ENCODE data around the gene TRPV3. TPM values are rescaled to one million over a fixed set of nuclear protein-coding genes. Genes with fewer than 3 reads are reported as not detected.

Gene TRPV3
- total and polyA plus RNA-seq, 3 donors from 2014 or later = 6.6 to 37.2 (median 19.8) TPM

GRCh38 chr17:3503285-3503684, 54.3 kb downstream of the TRPV3 start:
- no peaks in the 10 kb centered on the region for H3K36me3 ChIP-seq (ENCODE audit: low read depth, missing control alignments)
- no peaks in the 10 kb centered on the region for H3K9me3 ChIP-seq
- no peak overlapping the region for H3K4me3 ChIP-seq
- H3K27me3 ChIP-seq = no peaks in the 10 kb centered on the region
- H3K27ac ChIP-seq = no peak overlapping the region
- H3K4me1 ChIP-seq = no peaks in the 10 kb centered on the region
- intact Hi-C loops (cut with DNase I; ENCODE audit: low total_unique reads) = no loop called here
- DNase-seq = no peak
- 30 to 48% methylated on average over 1 of the region's 1 CpG for WGBS, 2 donors
- TF ChIP-seq POLR2A (IDR thresholded peaks at IDR 0.05) (no peak), CTCF (IDR thresholded peaks at IDR 0.05) (no peak)

GRCh38 chr17:3502466-3502865, 55.1 kb downstream of the TRPV3 start:
- Histone ChIP-seq H3K9me3 (no peaks in the 10 kb centered on the region), H3K4me1 (no peaks in the 10 kb centered on the region), H3K36me3 (ENCODE audit: low read depth, missing control alignments) (no peaks in the 10 kb centered on the region), H3K27ac (no peak overlapping the region), H3K4me3 (no peak overlapping the region), H3K27me3 (no peaks in the 10 kb centered on the region)
- WGBS, 2 donors = 74 to 77% methylated on average over 5 of the region's 5 CpGs
- intact Hi-C loops (cut with DNase I; ENCODE audit: low total_unique reads) = no loop called here
- no peak for TF ChIP-seq CTCF (IDR thresholded peaks at IDR 0.05)
- no peak for TF ChIP-seq POLR2A (IDR thresholded peaks at IDR 0.05)
- DNase-seq = no peak

- WGBS, 2 donors = 70 to 76% methylated on average over 5 of the region's 5 CpGs
- Histone ChIP-seq H3K27me3 (no peaks in the 10 kb centered on the region), H3K4me1 (no peaks in the 10 kb centered on the region), H3K27ac (no peak overlapping the region), H3K36me3 (ENCODE audit: low read depth, missing control alignments) (no peaks in the 10 kb centered on the region), H3K9me3 (no peaks in the 10 kb centered on the region), H3K4me3 (no peak overlapping the region)
- DNase-seq = no peak
- intact Hi-C loops (cut with DNase I; ENCODE audit: low total_unique reads) = no loop called here
- TF ChIP-seq POLR2A (IDR thresholded peaks at IDR 0.05) (no peak), CTCF (IDR thresholded peaks at IDR 0.05) (no peak)
These were observed 56.3 kb downstream of the TRPV3 start for GRCh38 chr17:3501344-3501743.

GRCh38 chr17:3497101-3497500, 60.5 kb downstream of the TRPV3 start:
- 80 to 91% methylated on average over 7 of the region's 7 CpGs for WGBS, 2 donors
- no peaks in the 10 kb centered on the region for H3K36me3 ChIP-seq (ENCODE audit: low read depth, missing control alignments)
- H3K27me3 ChIP-seq = no peaks in the 10 kb centered on the region

More at GRCh38 chr17:3497101-3497500, 60.5 kb downstream of the TRPV3 start:
- H3K27ac ChIP-seq = no peak overlapping the region
- H3K9me3 ChIP-seq = no peaks in the 10 kb centered on the region
- DNase-seq = no peak
- TF ChIP-seq CTCF (IDR thresholded peaks at IDR 0.05) = no peak
- intact Hi-C loops (cut with DNase I; ENCODE audit: low total_unique reads) = no loop called here
- no peaks in the 10 kb centered on the region for H3K4me1 ChIP-seq
- H3K4me3 ChIP-seq = no peak overlapping the region
